Renal pelvis (tissue), 4 donors: ENCODE data around the gene SYT9. TPM values are rescaled to one million over a fixed set of nuclear protein-coding genes. Genes with fewer than 3 reads are reported as not detected.
A peak's percentile ranks its signal among the peaks of the same experiment; 100 is the strongest.

Source experiments
- DNase-seq: peaks from one replicate; pipeline ENCODE4 v3.0.0-alpha.2; 2013
- polyA plus RNA-seq, 3 donors: library from polyadenylated mRNA; unstranded; fragments of 120-200 nt; gene quantifications; one replicate each; pipeline ENCODE4 v1.2.1, GENCODE V29; 2013; ENCODE audit not compliant: insufficient read length in 3 of 3

Gene SYT9
- polyA plus RNA-seq, 3 donors: 3.7 to 5.1 (median 4.3) TPM

GRCh38 chr11:7422544-7423331 lies 171.0 kb downstream of the SYT9 start:
- no peak for DNase-seq

GRCh38 chr11:7423946-7424345 lies 172.2 kb downstream of the SYT9 start:
- DNase-seq: no peak

GRCh38 chr11:7427733-7428132 lies 176.0 kb downstream of the SYT9 start:
- DNase-seq: no peak

- DNase-seq: no peak
Observed at GRCh38 chr11:7428196-7428595, 176.5 kb downstream of the SYT9 start.

- no peak for DNase-seq
Observed at GRCh38 chr11:7430496-7430895, 178.8 kb downstream of the SYT9 start.

GRCh38 chr11:7435176-7435575 lies 183.5 kb downstream of the SYT9 start:
- no peak for DNase-seq

- DNase-seq: no peak
Observed at GRCh38 chr11:7436146-7436545, 184.4 kb downstream of the SYT9 start.

- DNase-seq: no peak
Observed at GRCh38 chr11:7436657-7437056, 185.0 kb downstream of the SYT9 start.

GRCh38 chr11:7437696-7438095 lies 186.0 kb downstream of the SYT9 start:
- no peak for DNase-seq

GRCh38 chr11:7439746-7440320 lies 188.1 kb downstream of the SYT9 start:
- DNase-seq: no peak

- DNase-seq: peak; percentile 34
Observed at GRCh38 chr11:7442588-7443215, 191.0 kb downstream of the SYT9 start.

- DNase-seq: no peak
Observed at GRCh38 chr11:7444091-7444981, 192.6 kb downstream of the SYT9 start.

- DNase-seq: no peak
Observed at GRCh38 chr11:7445564-7445963, 193.9 kb downstream of the SYT9 start.

- DNase-seq: no peak
Observed at GRCh38 chr11:7448201-7448600, 196.5 kb downstream of the SYT9 start.

- no peak for DNase-seq
Observed at GRCh38 chr11:7449211-7449840, 197.6 kb downstream of the SYT9 start.

- DNase-seq: no peak
Observed at GRCh38 chr11:7449841-7450214, 198.1 kb downstream of the SYT9 start.

GRCh38 chr11:7450836-7451235 lies 199.1 kb downstream of the SYT9 start:
- no peak for DNase-seq

- DNase-seq: no peak
Observed at GRCh38 chr11:7451520-7451919, 199.8 kb downstream of the SYT9 start.

- no peak for DNase-seq
Observed at GRCh38 chr11:7451952-7452494, 200.3 kb downstream of the SYT9 start.

GRCh38 chr11:7454854-7455253 lies 203.2 kb downstream of the SYT9 start:
- no peak for DNase-seq

GRCh38 chr11:7457211-7457610 lies 205.5 kb downstream of the SYT9 start:
- no peak for DNase-seq
